Urothelium cell line (cell line): ENCODE results near the gene ITGAX.

Experiments used
- DNase-seq: peaks from one replicate; pipeline ENCODE4 v3.0.0; 2011; ENCODE audit warnings: low spot score, mixed read lengths
- FAIRE-seq: peaks from 2 replicates; lab custom pipeline; 2011; peaks lifted over from hg19 to GRCh38; lab: Jason Lieb, UNC

Gene ITGAX

GRCh38 chr16:31430380-31431052 is 75.5 kb downstream of the ITGAX start:
- FAIRE-seq (no peak), DNase-seq (no peak)
